Measurements from ENCODE around the gene ATAT1. TPM values are rescaled to one million over a fixed set of nuclear protein-coding genes. Genes with fewer than 3 reads are reported as not detected.

The ATAT1 gene
- total RNA-seq, 1 experiment from 2014 or later = 6.1 TPM

DNA sequence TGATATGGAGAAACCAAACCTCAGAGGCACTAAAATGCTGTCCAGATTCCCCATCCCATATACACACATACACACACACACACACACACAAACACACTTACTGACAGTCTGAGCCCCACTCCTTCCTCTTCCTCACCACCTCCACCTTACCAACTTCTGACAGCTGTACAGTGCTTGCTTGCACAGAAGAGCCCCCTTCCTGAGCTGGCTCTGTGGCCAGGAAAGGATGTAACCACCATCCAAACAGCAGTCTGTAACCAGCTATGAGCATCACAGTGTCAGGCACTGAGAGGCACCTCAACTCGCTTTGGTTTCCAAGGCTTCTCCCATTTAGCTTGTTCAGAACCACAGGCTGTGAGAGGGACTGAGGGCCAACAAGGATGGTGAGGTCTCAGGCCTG lies 14.4 kb downstream of the ATAT1 start:
- no peaks in the 10 kb centered on the region for H3K9me3 ChIP-seq (ENCODE audit: low read length)
- peaks cover 5% of the 10 kb centered on the region; the same call in 1 of the 2 replicates for H3K79me2 ChIP-seq (ENCODE audit: low read length)
- H3K4me2 ChIP-seq (ENCODE audit: low read length) = no peak overlapping the region
- no peaks in the 10 kb centered on the region for H3K27me3 ChIP-seq (ENCODE audit: low read length)
- no peak for ATAC-seq
- no peaks in the 10 kb centered on the region for H4K20me1 ChIP-seq (ENCODE audit: low read length)
- TF ChIP-seq EZH2 (IDR thresholded peaks at IDR 0.05; ENCODE audit: low read length, unreplicated experiment) (no peak), EZH2phosphoT487 (IDR thresholded peaks at IDR 0.05; ENCODE audit: borderline replicate concordance, low read length) (no peak)
- TF ChIP-seq, protein P1, sequence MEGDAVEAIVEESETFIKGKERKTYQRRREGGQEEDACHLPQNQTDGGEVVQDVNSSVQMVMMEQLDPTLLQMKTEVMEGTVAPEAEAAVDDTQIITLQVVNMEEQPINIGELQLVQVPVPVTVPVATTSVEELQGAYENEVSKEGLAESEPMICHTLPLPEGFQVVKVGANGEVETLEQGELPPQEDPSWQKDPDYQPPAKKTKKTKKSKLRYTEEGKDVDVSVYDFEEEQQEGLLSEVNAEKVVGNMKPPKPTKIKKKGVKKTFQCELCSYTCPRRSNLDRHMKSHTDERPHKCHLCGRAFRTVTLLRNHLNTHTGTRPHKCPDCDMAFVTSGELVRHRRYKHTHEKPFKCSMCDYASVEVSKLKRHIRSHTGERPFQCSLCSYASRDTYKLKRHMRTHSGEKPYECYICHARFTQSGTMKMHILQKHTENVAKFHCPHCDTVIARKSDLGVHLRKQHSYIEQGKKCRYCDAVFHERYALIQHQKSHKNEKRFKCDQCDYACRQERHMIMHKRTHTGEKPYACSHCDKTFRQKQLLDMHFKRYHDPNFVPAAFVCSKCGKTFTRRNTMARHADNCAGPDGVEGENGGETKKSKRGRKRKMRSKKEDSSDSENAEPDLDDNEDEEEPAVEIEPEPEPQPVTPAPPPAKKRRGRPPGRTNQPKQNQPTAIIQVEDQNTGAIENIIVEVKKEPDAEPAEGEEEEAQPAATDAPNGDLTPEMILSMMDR (conservative IDR thresholded peaks at IDR 0.05; ENCODE audit: low read depth, low read length) = no peak
- peaks cover under 1% of the 10 kb centered on the region; the same call in 1 of the 2 replicates for H3K4me1 ChIP-seq (ENCODE audit: insufficient read depth, low read length)
- no peaks in the 10 kb centered on the region for H3K9me2 ChIP-seq (replicated peaks; ENCODE audit: low read length)
- H3F3A ChIP-seq (ENCODE audit: low read length, unreplicated experiment) = no peaks in the 10 kb centered on the region
- H3K4me3 ChIP-seq (ENCODE audit: low read length) = no peak overlapping the region
- BruUV-seq (replicated peaks) = no TSS peak
- no peak for DNase-seq
- intact Hi-C loops (cut with micrococcal nuclease) = no loop called here
- ChIA-PET CTCF (interaction anchor here (0.6 kb wide), 1 partner anchor 90 kb away, joined by 3 read pairs; no protein-coding TSS in a partner anchor), POLR2A (ENCODE audit: unreplicated experiment) (no interaction called here)
- H3K9ac ChIP-seq (ENCODE audit: low read length) = no peak overlapping the region
- H3K36me3 ChIP-seq (ENCODE audit: low read depth, low read length) = peaks cover 7% of the 10 kb centered on the region
- H2AFZ ChIP-seq (ENCODE audit: low read length) = no peak overlapping the region
- H3K27ac ChIP-seq (ENCODE audit: low read length) = no peak overlapping the region

DNA sequence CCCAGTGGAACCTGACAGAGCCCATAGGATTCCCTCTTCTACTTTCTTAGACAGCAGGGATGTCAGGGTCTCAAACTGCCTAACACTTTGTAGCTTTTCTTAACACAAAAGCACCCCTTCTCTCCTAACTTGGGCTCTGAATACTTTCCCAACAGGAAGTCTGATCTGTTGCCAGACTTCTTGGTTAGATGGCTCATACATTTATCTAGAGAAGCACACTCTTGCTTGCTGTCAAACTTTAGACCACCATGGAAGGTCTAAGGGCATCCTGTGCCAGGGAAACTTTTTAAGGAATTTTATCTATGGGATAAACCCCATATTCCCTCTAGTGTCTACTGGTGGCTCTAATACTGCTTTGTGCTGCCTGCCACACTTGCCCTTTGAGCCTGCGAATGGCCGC lies 17.0 kb downstream of the ATAT1 start:
- Histone ChIP-seq H3K4me3 (ENCODE audit: low read length) (no peak overlapping the region), H3K27ac (ENCODE audit: low read length) (no peak overlapping the region), H4K20me1 (ENCODE audit: low read length) (no peaks in the 10 kb centered on the region), H3K9me2 (replicated peaks; ENCODE audit: low read length) (no peaks in the 10 kb centered on the region), H3K36me3 (ENCODE audit: low read depth, low read length) (peaks cover 7% of the 10 kb centered on the region), H3K9ac (ENCODE audit: low read length) (no peak overlapping the region), H3K27me3 (ENCODE audit: low read length) (no peaks in the 10 kb centered on the region), H3K4me1 (ENCODE audit: insufficient read depth, low read length) (peaks cover 11% of the 10 kb centered on the region), H2AFZ (ENCODE audit: low read length) (no peak overlapping the region), H3F3A (ENCODE audit: low read length, unreplicated experiment) (no peaks in the 10 kb centered on the region), H3K79me2 (ENCODE audit: low read length) (peaks cover 26% of the 10 kb centered on the region), H3K4me2 (ENCODE audit: low read length) (no peak overlapping the region), H3K9me3 (ENCODE audit: low read length) (no peaks in the 10 kb centered on the region)
- DNase-seq (no peak), ATAC-seq (no peak)
- no TSS peak for BruUV-seq (replicated peaks)
- TF ChIP-seq, protein P1 (conservative IDR thresholded peaks at IDR 0.05; ENCODE audit: low read depth, low read length) = no peak
- TF ChIP-seq EZH2 (IDR thresholded peaks at IDR 0.05; ENCODE audit: low read length, unreplicated experiment) = no peak
- CTCF ChIA-PET = no interaction called here
- POLR2A ChIA-PET (ENCODE audit: unreplicated experiment) = no interaction called here
- intact Hi-C loops (cut with micrococcal nuclease) = no loop called here

DNA sequence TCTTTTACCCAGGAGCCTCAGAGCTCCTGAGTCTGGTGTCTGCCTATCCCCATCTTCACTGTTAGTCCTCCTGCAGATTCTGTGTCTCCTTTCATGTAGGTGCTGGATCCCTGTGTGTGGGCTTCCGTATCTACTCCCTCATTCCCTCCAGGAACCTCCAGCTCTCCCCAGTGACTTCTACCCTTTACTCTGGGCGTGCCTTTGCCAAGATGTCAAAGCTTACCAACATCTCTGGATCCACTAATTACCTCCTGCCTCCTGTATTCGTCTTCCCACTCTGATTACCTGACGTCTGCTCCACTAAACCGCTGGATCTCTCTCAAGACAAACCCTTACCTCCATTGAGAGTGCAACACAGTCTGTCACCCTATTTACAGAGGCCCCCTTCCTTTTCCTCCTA lies 18.1 kb downstream of the ATAT1 start:
- TF ChIP-seq EZH2phosphoT487 (IDR thresholded peaks at IDR 0.05; ENCODE audit: borderline replicate concordance, low read length) (no peak), EZH2 (IDR thresholded peaks at IDR 0.05; ENCODE audit: low read length, unreplicated experiment) (no peak)
- TF ChIP-seq, protein P1 (conservative IDR thresholded peaks at IDR 0.05; ENCODE audit: low read depth, low read length) = no peak
- BruUV-seq (replicated peaks) = no TSS peak
- DNase-seq (no peak), ATAC-seq (no peak)
- H3F3A ChIP-seq (ENCODE audit: low read length, unreplicated experiment) = no peaks in the 10 kb centered on the region
- POLR2A ChIA-PET (ENCODE audit: unreplicated experiment) = no interaction called here
- H3K36me3 ChIP-seq (ENCODE audit: low read depth, low read length) = peaks cover 7% of the 10 kb centered on the region
- no peak overlapping the region for H3K4me3 ChIP-seq (ENCODE audit: low read length)
- no peaks in the 10 kb centered on the region for H3K9me2 ChIP-seq (replicated peaks; ENCODE audit: low read length)
- no peak overlapping the region for H3K27ac ChIP-seq (ENCODE audit: low read length)
- intact Hi-C loops (cut with micrococcal nuclease) = no loop called here
- H4K20me1 ChIP-seq (ENCODE audit: low read length) = no peaks in the 10 kb centered on the region
- H3K4me2 ChIP-seq (ENCODE audit: low read length) = no peak overlapping the region
- peaks cover 11% of the 10 kb centered on the region for H3K4me1 ChIP-seq (ENCODE audit: insufficient read depth, low read length)
- CTCF ChIA-PET = no interaction called here
- H2AFZ ChIP-seq (ENCODE audit: low read length) = no peak overlapping the region
- H3K27me3 ChIP-seq (ENCODE audit: low read length) = no peaks in the 10 kb centered on the region
- H3K9ac ChIP-seq (ENCODE audit: low read length) = no peak overlapping the region
- H3K9me3 ChIP-seq (ENCODE audit: low read length) = no peaks in the 10 kb centered on the region
- H3K79me2 ChIP-seq (ENCODE audit: low read length) = peaks cover 37% of the 10 kb centered on the region
